HG02678 (cell line): ENCODE measurements around the gene BMPR1A.
"Not testable (repeated sequence)": the region's sequence is repeated elsewhere in the genome, so short reads cannot be mapped to it uniquely, and the experiment has no call there.

Experiments used
- ATAC-seq: cut with Tn5 transposase; IDR thresholded peaks from one replicate; pipeline ENCODE4 v1.9.1; 2021; ENCODE audit warnings: mild to moderate bottlenecking, moderate library complexity; ENCODE audit not compliant: unreplicated experiment

The BMPR1A gene

GRCh38 chr10:86963341-86963919, 207.0 kb downstream of the BMPR1A start:
- ATAC-seq: no peak

DNA sequence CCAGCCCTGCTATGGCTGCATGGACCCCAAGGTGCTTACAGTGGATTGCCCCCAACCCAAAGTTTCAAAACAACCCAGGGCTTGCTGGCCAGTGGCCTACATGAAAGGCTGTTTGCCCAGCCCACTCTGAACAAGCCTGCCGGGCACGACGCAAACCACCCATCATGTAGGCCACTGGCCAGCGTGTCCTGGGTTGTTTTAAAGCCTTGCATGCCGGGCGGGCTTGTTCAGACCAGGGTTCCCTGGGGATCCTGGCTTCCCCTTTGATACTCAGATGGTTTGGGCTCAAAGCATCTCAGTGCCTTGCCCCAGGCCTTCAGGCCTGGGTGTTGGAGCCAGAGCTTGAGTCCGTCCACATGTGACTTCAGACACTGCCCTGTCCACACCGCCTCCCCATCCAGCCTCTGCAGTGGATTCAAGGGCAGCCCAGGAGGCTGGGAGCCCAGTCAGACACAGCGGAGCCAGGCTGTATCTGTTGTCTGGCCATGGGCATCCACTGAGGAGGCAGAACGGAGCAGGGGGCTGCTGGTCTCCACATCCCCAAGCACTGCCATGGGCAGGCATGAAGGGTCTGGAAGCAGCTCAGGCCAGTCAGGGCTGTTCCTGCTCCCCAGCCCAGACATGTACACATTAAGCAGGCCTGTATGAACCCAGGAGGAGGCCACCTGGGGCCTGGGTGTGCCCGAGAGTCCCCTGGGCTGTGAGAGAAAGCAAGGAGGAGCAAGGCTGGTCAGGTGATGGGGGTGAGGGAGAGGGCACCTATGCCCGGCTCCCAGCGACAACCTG, 207.8 kb downstream of the BMPR1A start:
- ATAC-seq: no peak

DNA sequence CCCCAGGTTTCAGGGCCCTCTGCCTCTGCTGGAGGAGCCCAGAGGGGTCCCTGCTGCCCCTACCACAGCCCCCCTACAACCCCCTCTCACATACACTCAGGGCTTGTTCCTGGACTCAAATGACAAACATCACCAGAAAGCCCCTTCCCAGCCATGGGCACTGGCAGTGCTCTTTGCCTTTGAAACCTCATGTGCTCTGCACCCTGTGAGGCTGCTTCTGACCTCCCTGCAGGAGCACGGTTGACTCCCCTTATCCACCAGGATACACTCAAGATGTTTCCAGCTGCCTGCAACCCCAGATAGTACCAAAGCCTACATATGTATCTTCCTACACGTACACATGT, 208.4 kb downstream of the BMPR1A start:
- no peak for ATAC-seq

DNA sequence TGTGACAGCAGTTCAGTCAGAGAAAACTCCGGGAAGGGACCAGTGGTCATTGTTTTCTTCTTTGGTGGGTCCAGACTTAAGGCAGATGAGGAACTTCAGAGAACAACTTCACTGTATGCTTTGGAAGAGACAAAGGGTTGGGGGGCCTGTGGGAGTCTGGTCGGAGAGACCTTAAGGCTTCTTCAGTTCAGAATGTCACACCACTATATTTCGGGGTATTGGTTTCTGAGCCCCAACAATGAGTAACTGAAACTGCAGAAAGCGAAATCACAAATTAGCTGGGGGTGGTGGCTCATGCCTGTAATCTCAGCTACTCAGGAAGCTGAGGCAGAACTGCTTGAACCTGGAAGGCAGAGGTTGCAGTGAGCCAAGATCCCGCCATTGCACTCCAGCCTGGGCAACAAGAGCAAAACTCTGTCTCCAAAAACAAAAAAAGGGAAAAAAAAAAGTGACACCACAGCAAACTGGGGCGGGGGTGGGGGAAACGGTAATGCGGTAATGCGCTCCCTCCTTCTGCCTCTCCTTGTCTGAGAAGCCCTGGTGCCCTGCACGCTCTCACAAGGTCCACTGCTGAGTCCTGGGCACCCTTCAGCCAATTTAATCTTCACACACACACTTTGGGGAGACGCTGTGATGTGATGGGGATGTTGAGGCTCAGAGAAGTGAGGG, 209.7 kb downstream of the BMPR1A start:
- no peak for ATAC-seq

GRCh38 chr10:86967481-86967941, 211.1 kb downstream of the BMPR1A start:
- no peak for ATAC-seq

- no peak for ATAC-seq
These were observed 212.0 kb downstream of the BMPR1A start, which contains the start of gene ADIRF for GRCh38 chr10:86968271-86968993. Gene ADIRF (plus strand): TSS chr10:86968482. CDS start chr10:86968545, 63 bp downstream.

GRCh38 chr10:86968994-86969355, 212.6 kb downstream of the BMPR1A start:
- no peak for ATAC-seq

DNA sequence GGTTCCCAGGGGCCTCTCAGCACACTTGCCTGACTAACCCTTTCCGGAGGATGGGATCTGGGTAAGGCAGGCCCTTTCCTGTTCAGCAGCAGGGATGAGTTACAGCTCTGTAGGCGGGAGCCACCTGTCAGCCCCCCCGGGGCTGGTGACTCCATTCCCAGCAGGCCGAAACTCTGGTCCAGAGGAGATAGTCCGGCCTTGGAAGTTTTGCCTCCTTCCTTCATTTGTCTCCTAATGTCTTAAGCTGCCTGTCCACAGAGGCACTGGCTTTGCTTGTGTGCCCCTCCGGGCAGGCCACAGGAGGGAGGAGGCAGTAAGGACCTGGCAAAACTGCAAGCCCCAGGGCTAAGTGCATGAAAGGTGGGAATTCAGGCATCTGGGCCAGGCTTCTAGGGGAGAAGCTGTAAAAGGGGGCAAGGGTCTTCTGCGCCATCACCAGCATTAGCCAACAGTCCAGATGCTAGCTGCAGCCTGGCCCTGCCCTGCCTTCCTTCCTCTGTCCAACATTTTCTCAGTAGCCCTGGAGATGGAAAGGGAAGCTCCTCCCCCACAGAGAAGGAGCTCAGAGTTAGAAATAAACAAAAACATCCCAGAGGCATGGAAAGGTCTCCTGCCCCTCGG, 213.1 kb downstream of the BMPR1A start:
- no peak for ATAC-seq

DNA sequence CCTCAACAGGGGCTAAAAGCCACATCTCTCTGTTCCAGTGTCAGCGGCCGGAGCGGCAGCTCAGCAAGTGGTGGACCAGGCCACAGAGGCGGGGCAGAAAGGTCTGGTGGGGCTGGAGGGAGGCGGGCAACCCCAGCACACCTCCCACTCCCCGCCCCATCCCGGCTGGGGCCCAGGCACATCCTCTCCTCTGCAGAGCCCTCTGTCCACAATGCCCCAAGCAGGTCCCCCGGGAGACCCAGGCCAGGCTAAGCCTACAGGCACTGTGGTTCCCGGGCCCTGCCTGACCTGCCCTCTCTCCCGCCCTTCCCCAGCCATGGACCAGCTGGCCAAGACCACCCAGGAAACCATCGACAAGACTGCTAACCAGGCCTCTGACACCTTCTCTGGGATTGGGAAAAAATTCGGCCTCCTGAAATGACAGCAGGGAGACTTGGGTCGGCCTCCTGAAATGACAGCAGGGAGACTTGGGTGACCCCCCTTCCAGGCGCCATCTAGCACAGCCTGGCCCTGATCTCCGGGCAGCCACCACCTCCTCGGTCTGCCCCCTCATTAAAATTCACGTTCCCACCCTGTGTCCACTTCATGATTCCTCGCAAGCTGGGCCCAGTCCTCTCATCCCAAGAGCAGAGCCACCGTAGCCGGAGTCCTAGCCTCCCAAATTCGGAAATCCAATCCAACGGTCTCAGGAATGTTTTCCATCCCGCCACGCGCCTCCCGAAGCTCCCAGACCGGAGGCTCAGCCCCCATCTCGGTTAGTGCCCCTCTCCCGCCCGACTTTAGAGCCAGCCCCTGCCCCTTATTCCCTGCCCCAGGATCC, 214.0 kb downstream of the BMPR1A start:
- ATAC-seq: no peak

DNA sequence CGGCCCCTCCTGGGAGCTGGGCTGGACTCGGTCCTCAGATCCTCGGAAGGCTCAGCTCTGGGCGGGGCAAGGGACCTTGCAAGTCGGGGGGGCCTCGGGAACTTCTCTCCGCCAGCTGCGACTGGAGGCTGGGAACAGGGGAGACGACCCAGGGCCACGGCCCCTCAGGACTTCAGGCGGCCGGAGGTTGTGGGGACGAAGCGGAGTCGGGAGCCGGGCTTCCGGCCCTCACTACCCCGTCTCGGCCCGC, 214.5 kb downstream of the BMPR1A start:
- no peak for ATAC-seq

DNA sequence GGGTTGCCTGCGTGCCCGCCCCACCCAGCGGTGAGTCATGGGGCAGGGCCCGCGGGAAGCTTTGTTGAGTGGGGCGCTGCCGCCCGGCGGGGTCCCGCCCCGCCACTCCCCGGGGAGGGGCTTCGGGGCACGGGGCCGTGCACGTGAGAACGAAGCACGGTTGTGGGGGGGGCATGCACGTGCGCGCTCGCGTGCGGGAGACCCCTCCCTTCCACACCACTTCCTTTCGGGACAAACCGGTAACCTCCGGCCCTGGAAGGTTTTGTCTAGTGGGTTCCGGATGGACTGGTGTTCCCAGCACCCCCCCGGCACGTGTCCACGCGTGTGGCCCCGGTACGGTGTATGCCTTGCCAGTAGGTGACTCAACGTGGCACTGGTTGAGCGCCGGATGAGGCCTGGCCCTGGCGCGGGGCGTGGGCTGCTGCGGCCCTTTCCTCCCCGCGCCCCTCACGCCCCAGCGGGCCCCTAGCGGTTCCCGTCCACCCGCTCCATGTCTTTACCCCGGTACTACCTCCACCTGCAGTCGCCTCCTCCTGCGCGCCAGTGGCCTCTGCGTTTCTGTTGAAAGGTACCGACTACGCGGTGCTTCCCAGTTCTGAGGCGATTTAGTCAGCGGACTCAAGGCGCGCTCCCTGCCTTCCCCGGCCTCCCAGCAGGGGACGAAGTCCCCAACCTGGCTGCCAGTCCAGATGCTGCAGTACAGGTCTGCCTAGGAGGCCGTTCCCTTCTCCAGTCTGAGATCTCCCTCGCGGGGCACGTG, 215.0 kb downstream of the BMPR1A start:
- peak; percentile 78 for ATAC-seq

GRCh38 chr10:86972613-86973380, 216.4 kb downstream of the BMPR1A start:
- no peak for ATAC-seq

DNA sequence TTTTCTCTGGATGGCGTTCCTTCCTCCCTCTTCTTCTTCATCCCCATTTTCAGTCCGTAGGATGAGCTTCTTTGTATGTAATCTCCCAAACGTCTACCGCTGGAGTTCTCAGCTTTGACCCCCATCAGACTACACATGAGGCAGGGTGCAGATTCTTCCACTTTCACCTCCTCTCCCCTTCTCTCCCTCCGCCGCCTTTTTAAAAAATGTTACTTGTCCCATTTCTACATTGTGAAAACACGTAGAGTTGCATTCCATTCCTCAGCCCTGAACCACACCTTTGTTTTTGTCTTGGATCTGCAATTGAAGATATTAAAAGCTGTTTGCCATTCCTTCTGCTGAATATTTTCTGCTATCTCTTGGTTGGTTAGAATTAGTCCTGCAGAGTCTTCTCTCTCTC, 218.1 kb downstream of the BMPR1A start:
- ATAC-seq: no peak

GRCh38 chr10:86976362-86977056, 220.1 kb downstream of the BMPR1A start:
- ATAC-seq: no peak

DNA sequence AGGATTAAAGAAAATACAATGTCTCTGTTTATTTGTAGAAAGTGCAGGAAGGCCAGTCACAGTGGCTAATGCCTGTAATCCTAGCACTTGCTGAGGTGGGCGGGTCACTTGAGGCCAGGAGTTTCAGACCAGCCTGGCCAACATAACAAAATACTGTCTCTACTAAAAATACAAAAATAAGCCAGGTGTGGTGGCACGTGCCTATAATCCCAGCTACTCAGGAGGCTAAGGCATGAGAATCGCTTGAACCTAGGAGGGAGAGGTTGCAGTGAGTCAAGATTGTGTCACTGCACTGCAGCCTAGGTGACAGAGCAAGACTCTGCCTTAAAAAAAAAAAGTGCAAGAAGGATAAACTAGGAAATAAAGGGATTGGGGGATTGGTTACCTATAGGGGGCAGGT, 222.0 kb downstream of the BMPR1A start:
- ATAC-seq: not testable (repeated sequence)

- ATAC-seq: no peak
These were observed 222.9 kb downstream of the BMPR1A start for GRCh38 chr10:86979296-86979818.

DNA sequence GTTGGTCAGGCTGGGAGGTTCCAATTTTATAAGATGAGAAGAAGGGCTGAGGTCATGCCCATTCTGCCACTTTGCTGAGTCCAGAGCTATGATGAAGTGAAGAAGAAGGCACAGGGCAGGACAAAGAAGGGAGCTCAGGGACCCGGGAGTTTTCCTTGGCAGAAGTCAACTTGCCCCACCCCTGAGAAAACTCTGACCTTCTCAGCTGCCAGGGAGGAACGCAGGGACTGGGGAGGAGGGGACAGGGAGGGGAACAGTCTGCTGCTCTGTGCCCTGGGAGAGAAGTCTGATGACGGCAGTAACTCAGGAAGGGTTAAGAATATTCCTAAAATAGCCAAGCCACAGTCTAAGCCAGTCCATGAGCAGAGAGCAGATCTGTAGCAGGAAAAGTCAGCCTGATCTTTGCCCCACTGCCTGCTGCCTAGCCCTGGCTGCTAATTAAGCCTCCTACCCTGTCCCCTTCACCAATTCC, 223.6 kb downstream of the BMPR1A start:
- no peak for ATAC-seq

GRCh38 chr10:86981020-86981419, 224.6 kb downstream of the BMPR1A start:
- not testable (repeated sequence) for ATAC-seq
